Measurements from ENCODE around the gene CPXM2.

The CPXM2 gene

GRCh38 chr10:123891144-123892071 is at the start of gene CPXM2:
TSS of gene CPXM2 (minus strand) at chr10:123891807. CDS start at chr10:123891659, 148 bp downstream.
- no peaks in the 10 kb centered on the region for H3K9me3 ChIP-seq
- H3K4me3 ChIP-seq = no peak within 1 kb of the TSS
- H3K4me1 ChIP-seq = no peaks in the 10 kb centered on the region
- H3K27me3 ChIP-seq (ENCODE audit: low read depth) = 0 out of 2 replicates have a peak, but pooled peaks cover 4% of the 10 kb centered on the region
- H3K36me3 ChIP-seq (replicated peaks) = no peaks in the 10 kb centered on the region
- in situ Hi-C loops (cut with MboI; ENCODE audit: low sequenced_read_pairs) = no loop called here
- no peak for DNase-seq (ENCODE audit: low spot score in 2 of 2)

- in situ Hi-C loops (cut with MboI; ENCODE audit: low sequenced_read_pairs) = no loop called here
- H3K36me3 ChIP-seq (replicated peaks) = no peaks in the 10 kb centered on the region
- H3K4me3 ChIP-seq = no peak overlapping the region
- no peaks in the 10 kb centered on the region for H3K4me1 ChIP-seq
- no peaks in the 10 kb centered on the region for H3K27me3 ChIP-seq (ENCODE audit: low read depth)
- H3K9me3 ChIP-seq = no peaks in the 10 kb centered on the region
- DNase-seq (ENCODE audit: low spot score in 2 of 2) = no peak
Measured at GRCh38 chr10:123939591-123939990, 48.0 kb upstream of the CPXM2 start.

GRCh38 chr10:123938890-123939289 is 47.3 kb upstream of the CPXM2 start:
- Histone ChIP-seq H3K4me1 (no peaks in the 10 kb centered on the region), H3K27me3 (ENCODE audit: low read depth) (no peaks in the 10 kb centered on the region), H3K4me3 (no peak overlapping the region), H3K36me3 (replicated peaks) (no peaks in the 10 kb centered on the region), H3K9me3 (no peaks in the 10 kb centered on the region)
- in situ Hi-C loops (cut with MboI; ENCODE audit: low sequenced_read_pairs) = no loop called here
- no peak for DNase-seq (ENCODE audit: low spot score in 2 of 2)

GRCh38 chr10:123936426-123936825 is 44.8 kb upstream of the CPXM2 start:
- H3K36me3 ChIP-seq (replicated peaks) = no peaks in the 10 kb centered on the region
- DNase-seq (ENCODE audit: low spot score in 2 of 2) = no peak
- in situ Hi-C loops (cut with MboI; ENCODE audit: low sequenced_read_pairs) = no loop called here

GRCh38 chr10:123935680-123936079 is 44.1 kb upstream of the CPXM2 start:
- DNase-seq (ENCODE audit: low spot score in 2 of 2) = no peak
- in situ Hi-C loops (cut with MboI; ENCODE audit: low sequenced_read_pairs) = no loop called here
- Histone ChIP-seq H3K27me3 (ENCODE audit: low read depth) (no peaks in the 10 kb centered on the region), H3K4me1 (no peaks in the 10 kb centered on the region), H3K36me3 (replicated peaks) (no peaks in the 10 kb centered on the region), H3K4me3 (no peak overlapping the region), H3K9me3 (no peaks in the 10 kb centered on the region)

More at GRCh38 chr10:123936426-123936825, 44.8 kb upstream of the CPXM2 start:
- H3K9me3 ChIP-seq = no peaks in the 10 kb centered on the region
- no peaks in the 10 kb centered on the region for H3K27me3 ChIP-seq (ENCODE audit: low read depth)
- H3K4me3 ChIP-seq = no peak overlapping the region
- no peaks in the 10 kb centered on the region for H3K4me1 ChIP-seq

- H3K27me3 ChIP-seq (ENCODE audit: low read depth) = no peaks in the 10 kb centered on the region
- no peaks in the 10 kb centered on the region for H3K4me1 ChIP-seq
- no peaks in the 10 kb centered on the region for H3K9me3 ChIP-seq
- no peaks in the 10 kb centered on the region for H3K36me3 ChIP-seq (replicated peaks)
- in situ Hi-C loops (cut with MboI; ENCODE audit: low sequenced_read_pairs) = no loop called here
- DNase-seq (ENCODE audit: low spot score in 2 of 2) = no peak
- H3K4me3 ChIP-seq = no peak overlapping the region
Measured at GRCh38 chr10:123934846-123935245, 43.2 kb upstream of the CPXM2 start.

GRCh38 chr10:123930340-123931001 is 38.9 kb upstream of the CPXM2 start:
- Histone ChIP-seq H3K4me3 (no peak overlapping the region), H3K36me3 (replicated peaks) (no peaks in the 10 kb centered on the region), H3K9me3 (no peaks in the 10 kb centered on the region), H3K4me1 (no peaks in the 10 kb centered on the region), H3K27me3 (ENCODE audit: low read depth) (no peaks in the 10 kb centered on the region)
- in situ Hi-C loops (cut with MboI; ENCODE audit: low sequenced_read_pairs) = no loop called here
- DNase-seq (ENCODE audit: low spot score in 2 of 2) = no peak

- in situ Hi-C loops (cut with MboI; ENCODE audit: low sequenced_read_pairs) = no loop called here
- DNase-seq (ENCODE audit: low spot score in 2 of 2) = no peak
- Histone ChIP-seq H3K9me3 (no peaks in the 10 kb centered on the region), H3K4me1 (no peaks in the 10 kb centered on the region), H3K4me3 (no peak overlapping the region), H3K36me3 (replicated peaks) (no peaks in the 10 kb centered on the region), H3K27me3 (ENCODE audit: low read depth) (no peaks in the 10 kb centered on the region)
Measured at GRCh38 chr10:123929791-123930190, 38.2 kb upstream of the CPXM2 start.

- Histone ChIP-seq H3K9me3 (no peaks in the 10 kb centered on the region), H3K36me3 (replicated peaks) (no peaks in the 10 kb centered on the region), H3K4me1 (no peaks in the 10 kb centered on the region), H3K4me3 (no peak overlapping the region), H3K27me3 (ENCODE audit: low read depth) (no peaks in the 10 kb centered on the region)
- in situ Hi-C loops (cut with MboI; ENCODE audit: low sequenced_read_pairs) = no loop called here
- DNase-seq (ENCODE audit: low spot score in 2 of 2) = no peak
Measured at GRCh38 chr10:123928427-123928826, 36.8 kb upstream of the CPXM2 start.

- in situ Hi-C loops (cut with MboI; ENCODE audit: low sequenced_read_pairs) = no loop called here
- Histone ChIP-seq H3K4me1 (no peaks in the 10 kb centered on the region), H3K27me3 (ENCODE audit: low read depth) (no peaks in the 10 kb centered on the region), H3K4me3 (no peak overlapping the region), H3K9me3 (no peaks in the 10 kb centered on the region), H3K36me3 (replicated peaks) (no peaks in the 10 kb centered on the region)
- DNase-seq (ENCODE audit: low spot score in 2 of 2) = no peak
Measured at GRCh38 chr10:123926401-123927264, 35.0 kb upstream of the CPXM2 start.

- Histone ChIP-seq H3K36me3 (replicated peaks) (no peaks in the 10 kb centered on the region), H3K4me1 (no peaks in the 10 kb centered on the region), H3K4me3 (no peak overlapping the region), H3K27me3 (ENCODE audit: low read depth) (no peaks in the 10 kb centered on the region), H3K9me3 (no peaks in the 10 kb centered on the region)
- no peak for DNase-seq (ENCODE audit: low spot score in 2 of 2)
- in situ Hi-C loops (cut with MboI; ENCODE audit: low sequenced_read_pairs) = no loop called here
Measured at GRCh38 chr10:123922126-123922525, 30.5 kb upstream of the CPXM2 start.

GRCh38 chr10:123916775-123917174 is 25.2 kb upstream of the CPXM2 start:
- Histone ChIP-seq H3K36me3 (replicated peaks) (no peaks in the 10 kb centered on the region), H3K4me1 (no peaks in the 10 kb centered on the region), H3K4me3 (no peak overlapping the region), H3K9me3 (no peaks in the 10 kb centered on the region), H3K27me3 (ENCODE audit: low read depth) (0 out of 2 replicates have a peak, but pooled peaks cover 4% of the 10 kb centered on the region)
- DNase-seq (ENCODE audit: low spot score in 2 of 2) = no peak
- in situ Hi-C loops (cut with MboI; ENCODE audit: low sequenced_read_pairs) = no loop called here

GRCh38 chr10:123913688-123914268 is 22.2 kb upstream of the CPXM2 start:
- Histone ChIP-seq H3K4me3 (no peak overlapping the region), H3K4me1 (no peaks in the 10 kb centered on the region), H3K36me3 (replicated peaks) (no peaks in the 10 kb centered on the region), H3K27me3 (ENCODE audit: low read depth) (0 out of 2 replicates have a peak, but pooled peaks cover 4% of the 10 kb centered on the region), H3K9me3 (no peaks in the 10 kb centered on the region)
- in situ Hi-C loops (cut with MboI; ENCODE audit: low sequenced_read_pairs) = no loop called here
- DNase-seq (ENCODE audit: low spot score in 2 of 2) = no peak

All from HAP-1 (cell line).